Keratinocyte (primary cell): ENCODE data around the gene TERT. TPM values are rescaled to one million over a fixed set of nuclear protein-coding genes. Genes with fewer than 3 reads are reported as not detected.

Experiments
- DNase-seq: peaks from one replicate; pipeline ENCODE4 v3.0.0-alpha.2; 2011; ENCODE audit warnings: low read depth, missing footprints, low spot score
- FAIRE-seq: peaks from 2 replicates; lab custom pipeline; 2011; peaks lifted over from hg19 to GRCh38; lab: Jason Lieb, UNC
- H2AFZ ChIP-seq: 2 replicates; pipeline ENCODE4 v1.6.0; 2012; ENCODE audit warnings: low read length, control low read depth, inconsistent platforms; ENCODE audit not compliant: control insufficient read depth
- H3K27ac ChIP-seq: 2 replicates; pipeline ENCODE4 v1.5.1; 2011; ENCODE audit warnings: low read length; ENCODE audit not compliant: control insufficient read depth, insufficient read depth
- H3K27me3 ChIP-seq: 3 replicates; pipeline ENCODE4 v1.6.0; 2011; ENCODE audit warnings: low read length; ENCODE audit not compliant: control insufficient read depth, insufficient read depth; ENCODE audit errors: extremely low read depth
- H3K36me3 ChIP-seq, 2 experiments: 2 replicates in 1 of 2; 3 replicates in 1 of 2; pipeline ENCODE4 v1.5.1; 2011; ENCODE audit warnings: low read length in 2 of 2, mild to moderate bottlenecking in 1 of 2; ENCODE audit not compliant: control insufficient read depth in 2 of 2, insufficient read depth in 2 of 2; ENCODE audit errors: extremely low read depth in 1 of 2
- H3K4me1 ChIP-seq: 3 replicates; pipeline ENCODE4 v1.5.1; 2011; ENCODE audit warnings: low read length; ENCODE audit not compliant: control insufficient read depth, insufficient read depth; ENCODE audit errors: extremely low read depth
- H3K4me2 ChIP-seq: 3 replicates; pipeline ENCODE4 v1.6.0; 2011; ENCODE audit warnings: low read depth, low read length; ENCODE audit not compliant: control insufficient read depth, insufficient read depth; ENCODE audit errors: extremely low read depth
- H3K4me3 ChIP-seq, 3 experiments: fragments of 200-600 bp in 1 of 3; sonication (generic) in 1 of 3; 2 replicates in 2 of 3; 3 replicates in 1 of 3; pipeline ENCODE4 v1.5.1; 2011 to 2016; ENCODE audit warnings: low read length in 3 of 3, mild to moderate bottlenecking in 3 of 3, control low read depth in 2 of 3, inconsistent platforms in 1 of 3, low read depth in 1 of 3, mixed read lengths in 1 of 3, mixed run types in 1 of 3, moderate library complexity in 1 of 3; ENCODE audit not compliant: control insufficient read depth in 2 of 3, insufficient read depth in 2 of 3; ENCODE audit errors: extremely low read depth in 1 of 3
- H3K79me2 ChIP-seq: 2 replicates; pipeline ENCODE4 v1.6.0; 2012; ENCODE audit warnings: low read length; ENCODE audit not compliant: control insufficient read depth, insufficient read depth
- H3K9ac ChIP-seq: 3 replicates; pipeline ENCODE4 v1.6.0; 2011; ENCODE audit warnings: low read length; ENCODE audit not compliant: control insufficient read depth, insufficient read depth; ENCODE audit errors: extremely low read depth
- H3K9me1 ChIP-seq: 3 replicates; pipeline ENCODE4 v1.6.0; 2011; ENCODE audit warnings: low read length; ENCODE audit not compliant: control insufficient read depth, insufficient read depth; ENCODE audit errors: extremely low read depth
- H3K9me3 ChIP-seq: 2 replicates; pipeline ENCODE4 v1.5.1; 2012; ENCODE audit warnings: low read depth, low read length; ENCODE audit not compliant: control insufficient read depth
- H4K20me1 ChIP-seq: 3 replicates; pipeline ENCODE4 v1.6.0; 2011; ENCODE audit warnings: low read length; ENCODE audit not compliant: control insufficient read depth, insufficient read depth; ENCODE audit errors: extremely low read depth
- EZH2 ChIP-seq: IDR thresholded peaks from one replicate; pipeline ENCODE4 v1.6.1; 2012; ENCODE audit warnings: inconsistent platforms, mild to moderate bottlenecking, low read length, moderate library complexity
- dilution Hi-C: fragments of 300-500 bp; cut with MboI; formaldehyde crosslinking; loops from one replicate; pipeline ENCODE4 v1.7.0; 2020; ENCODE audit warnings: low sequenced_read_pairs; ENCODE audit not compliant: extremely low pct_ligation_motif_present
- polyA plus RNA-seq, 5 experiments: library from polyadenylated mRNA; depleted of rRNA in 3 of 5; stranded (reverse) in 3 of 5; stranded (forward) in 1 of 5; unstranded in 1 of 5; fragments of >200 nt; gene quantifications; 1 replicate in 1 of 5; 2 replicates in 3 of 5; 3 replicates in 1 of 5; pipeline versions ENCODE4 v1.2.1 to v1.2.3, GENCODE V29; 2011 to 2012; ENCODE audit warnings: missing spikeins in 2 of 5, low read depth in 1 of 5, low replicate concordance in 1 of 5
- TF ChIP-seq, protein P1 (sequence below), 3 experiments: IDR thresholded peaks in 1 of 3; conservative IDR thresholded peaks in 1 of 3; optimal IDR thresholded peaks in 1 of 3; 2 replicates in 2 of 3; 3 replicates in 1 of 3; pipeline versions ENCODE3 to v1.5.1; 2011; ENCODE audit warnings: low read length in 3 of 3, mild to moderate bottlenecking in 3 of 3, moderate library complexity in 2 of 3, control low read depth in 1 of 3, inconsistent platforms in 1 of 3; ENCODE audit not compliant: insufficient read depth in 2 of 3; ENCODE audit errors: extremely low read depth in 1 of 3

The TERT gene
- polyA plus RNA-seq, 1 donor (not counting 4 experiments of a cell fraction or from before 2014, with no cell fraction given): not detected

DNA sequence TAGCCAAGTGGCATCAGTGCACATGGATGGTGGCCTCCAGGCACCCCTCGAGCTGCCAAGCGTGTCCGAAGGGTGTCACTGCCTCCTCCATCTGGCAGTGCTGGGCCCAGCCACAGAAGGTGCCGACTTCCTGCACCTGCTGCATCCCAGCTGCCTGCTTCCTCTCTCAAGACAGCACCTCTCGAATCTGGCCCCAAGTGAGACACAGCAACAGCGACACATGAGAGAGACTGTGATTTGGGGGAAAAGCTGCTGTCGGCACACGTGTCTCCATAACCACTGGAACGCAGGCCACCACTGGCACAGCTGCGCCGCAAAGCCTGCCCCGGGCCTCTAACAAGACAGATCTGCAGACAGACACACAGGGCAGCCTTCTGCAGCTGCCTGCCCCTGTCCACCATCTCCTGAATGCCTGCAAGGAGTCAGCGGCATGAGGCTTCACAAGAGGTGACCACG lies 41.3 kb upstream of the TERT start:
- peaks cover 2% of the 10 kb centered on the region for H4K20me1 ChIP-seq
- FAIRE-seq (no peak), DNase-seq (no peak)
- TF ChIP-seq, protein P1, sequence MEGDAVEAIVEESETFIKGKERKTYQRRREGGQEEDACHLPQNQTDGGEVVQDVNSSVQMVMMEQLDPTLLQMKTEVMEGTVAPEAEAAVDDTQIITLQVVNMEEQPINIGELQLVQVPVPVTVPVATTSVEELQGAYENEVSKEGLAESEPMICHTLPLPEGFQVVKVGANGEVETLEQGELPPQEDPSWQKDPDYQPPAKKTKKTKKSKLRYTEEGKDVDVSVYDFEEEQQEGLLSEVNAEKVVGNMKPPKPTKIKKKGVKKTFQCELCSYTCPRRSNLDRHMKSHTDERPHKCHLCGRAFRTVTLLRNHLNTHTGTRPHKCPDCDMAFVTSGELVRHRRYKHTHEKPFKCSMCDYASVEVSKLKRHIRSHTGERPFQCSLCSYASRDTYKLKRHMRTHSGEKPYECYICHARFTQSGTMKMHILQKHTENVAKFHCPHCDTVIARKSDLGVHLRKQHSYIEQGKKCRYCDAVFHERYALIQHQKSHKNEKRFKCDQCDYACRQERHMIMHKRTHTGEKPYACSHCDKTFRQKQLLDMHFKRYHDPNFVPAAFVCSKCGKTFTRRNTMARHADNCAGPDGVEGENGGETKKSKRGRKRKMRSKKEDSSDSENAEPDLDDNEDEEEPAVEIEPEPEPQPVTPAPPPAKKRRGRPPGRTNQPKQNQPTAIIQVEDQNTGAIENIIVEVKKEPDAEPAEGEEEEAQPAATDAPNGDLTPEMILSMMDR (optimal IDR thresholded peaks at IDR 0.05 in 1 of 3, IDR thresholded peaks at IDR 0.05 in 1 of 3, conservative IDR thresholded peaks at IDR 0.05 in 1 of 3; ENCODE audit: extremely low read depth in 1 of 3, insufficient read depth in 2 of 3, low read length in 3 of 3): no peak
- no peak overlapping the region for H3K4me3 ChIP-seq
- H3K36me3 ChIP-seq: peaks cover 37 to 73% of the 10 kb centered on the region in 2 experiments
- dilution Hi-C loops: no loop called here
- H3K9ac ChIP-seq: no peak overlapping the region
- no peaks in the 10 kb centered on the region for H3K9me3 ChIP-seq
- H3K4me2 ChIP-seq: no peak overlapping the region
- no peaks in the 10 kb centered on the region for H3K27me3 ChIP-seq
- H3K9me1 ChIP-seq: no peaks in the 10 kb centered on the region
- no peak overlapping the region for H3K27ac ChIP-seq
- H3K79me2 ChIP-seq: peaks cover 32% of the 10 kb centered on the region
- H3K4me1 ChIP-seq: peaks cover 16% of the 10 kb centered on the region
- no peak overlapping the region for H2AFZ ChIP-seq

DNA sequence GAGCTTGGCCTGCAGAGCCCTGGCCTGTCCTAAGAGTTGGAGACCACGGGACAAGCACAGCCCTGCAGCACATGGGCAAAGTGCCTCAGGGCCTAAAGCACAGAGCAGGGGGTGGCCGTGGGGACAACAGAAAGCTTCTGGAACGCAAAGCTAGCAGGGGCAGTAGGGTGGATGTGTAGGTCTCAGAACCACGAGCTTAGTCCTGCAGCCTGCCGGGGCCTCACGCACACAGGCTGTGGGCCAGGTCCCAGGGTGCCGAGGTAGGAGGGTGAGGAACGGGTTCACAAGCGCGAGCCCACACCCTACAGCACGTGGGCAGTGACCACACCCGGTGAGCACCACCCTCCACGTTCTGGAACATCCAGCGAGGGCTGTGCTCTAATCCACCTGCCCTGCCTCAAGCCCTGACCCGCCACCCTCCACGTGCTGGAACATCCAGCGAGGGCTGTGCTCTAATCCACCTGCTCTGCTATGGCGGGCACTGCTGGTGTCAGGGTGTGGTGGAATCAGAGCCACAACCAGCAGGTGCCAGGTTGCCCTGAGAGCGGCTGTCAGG lies 40.8 kb upstream of the TERT start:
- FAIRE-seq: no peak

More for the DNA sequence above, 40.8 kb upstream of the TERT start:
- no peak overlapping the region for H3K9ac ChIP-seq
- H3K36me3 ChIP-seq: peaks cover 35 to 74% of the 10 kb centered on the region in 2 experiments
- peaks cover 21% of the 10 kb centered on the region for H3K4me1 ChIP-seq
- H3K27ac ChIP-seq: no peak overlapping the region
- dilution Hi-C loops: no loop called here
- H3K9me3 ChIP-seq: no peaks in the 10 kb centered on the region
- H3K27me3 ChIP-seq: no peaks in the 10 kb centered on the region
- no peak overlapping the region for H3K4me2 ChIP-seq
- no peak overlapping the region for H2AFZ ChIP-seq
- no peak for TF ChIP-seq EZH2
- TF ChIP-seq, protein P1 (optimal IDR thresholded peaks at IDR 0.05 in 1 of 3, IDR thresholded peaks at IDR 0.05 in 1 of 3, conservative IDR thresholded peaks at IDR 0.05 in 1 of 3; ENCODE audit: extremely low read depth in 1 of 3, insufficient read depth in 2 of 3, low read length in 3 of 3): no peak
- no peak overlapping the region for H3K4me3 ChIP-seq
- peaks cover 30% of the 10 kb centered on the region for H3K79me2 ChIP-seq
- DNase-seq: no peak
- no peaks in the 10 kb centered on the region for H3K9me1 ChIP-seq
- H4K20me1 ChIP-seq: peaks cover 2% of the 10 kb centered on the region
